Measurements from ENCODE around the gene ECT2L. TPM values are rescaled to one million over a fixed set of nuclear protein-coding genes. Genes with fewer than 3 reads are reported as not detected.

ECT2L gene
- total and polyA plus RNA-seq, 9 donors = 0.05 to 6.8 (median 0.17) TPM

GRCh38 chr6:138863321-138863720 is 67.4 kb downstream of the ECT2L start:
- no peaks in the 10 kb centered on the region for H3K27me3 ChIP-seq
- DNase-seq = no peak
- H3K4me3 ChIP-seq = no peak overlapping the region
- H3K4me1 ChIP-seq (ENCODE audit: insufficient read depth) = no peaks in the 10 kb centered on the region
- no peaks in the 10 kb centered on the region for H3K36me3 ChIP-seq
- no peaks in the 10 kb centered on the region for H3K9me3 ChIP-seq
- WGBS, 3 donors = 78 to 83% (median 82%) methylated on average over 9 of the region's 9 CpGs
- intact Hi-C loops (cut with DNase I) = no loop called here
- TF ChIP-seq CTCF (IDR thresholded peaks at IDR 0.05) = no peak
- no peak for TF ChIP-seq POLR2A (IDR thresholded peaks at IDR 0.05)
- no peak for TF ChIP-seq EP300 (IDR thresholded peaks at IDR 0.05)
- no peak overlapping the region for H3K27ac ChIP-seq

GRCh38 chr6:138864343-138864890 is 68.5 kb downstream of the ECT2L start:
- Histone ChIP-seq H3K9me3 (no peaks in the 10 kb centered on the region), H3K4me3 (no peak overlapping the region), H3K27ac (no peak overlapping the region), H3K36me3 (no peaks in the 10 kb centered on the region), H3K4me1 (ENCODE audit: insufficient read depth) (no peaks in the 10 kb centered on the region), H3K27me3 (no peaks in the 10 kb centered on the region)
- 19 to 36% (median 21%) methylated on average over 6 of the region's 6 CpGs for WGBS, 3 donors
- no peak for DNase-seq
- intact Hi-C loops (cut with DNase I) = no loop called here
- no peak for TF ChIP-seq POLR2A (IDR thresholded peaks at IDR 0.05)
- TF ChIP-seq CTCF (IDR thresholded peaks at IDR 0.05) = no peak
- no peak for TF ChIP-seq EP300 (IDR thresholded peaks at IDR 0.05)

GRCh38 chr6:138865480-138866109 is 69.7 kb downstream of the ECT2L start:
- Histone ChIP-seq H3K27ac (no peak overlapping the region), H3K27me3 (no peaks in the 10 kb centered on the region), H3K9me3 (no peaks in the 10 kb centered on the region), H3K4me3 (no peak overlapping the region), H3K4me1 (ENCODE audit: insufficient read depth) (no peaks in the 10 kb centered on the region), H3K36me3 (no peaks in the 10 kb centered on the region)
- intact Hi-C loops (cut with DNase I) = no loop called here
- DNase-seq = no peak
- 83 to 86% (median 85%) methylated on average over 6 of the region's 6 CpGs for WGBS, 3 donors
- no peak for TF ChIP-seq CTCF (IDR thresholded peaks at IDR 0.05)
- TF ChIP-seq POLR2A (IDR thresholded peaks at IDR 0.05) = no peak
- no peak for TF ChIP-seq EP300 (IDR thresholded peaks at IDR 0.05)

GRCh38 chr6:138868181-138868580 is 72.3 kb downstream of the ECT2L start:
- no peak for TF ChIP-seq CTCF (IDR thresholded peaks at IDR 0.05)
- no peak for TF ChIP-seq EP300 (IDR thresholded peaks at IDR 0.05)
- TF ChIP-seq POLR2A (IDR thresholded peaks at IDR 0.05) = no peak
- Histone ChIP-seq H3K27me3 (no peaks in the 10 kb centered on the region), H3K4me1 (ENCODE audit: insufficient read depth) (no peaks in the 10 kb centered on the region), H3K36me3 (no peaks in the 10 kb centered on the region), H3K9me3 (no peaks in the 10 kb centered on the region), H3K27ac (no peak overlapping the region), H3K4me3 (no peak overlapping the region)
- DNase-seq = no peak
- intact Hi-C loops (cut with DNase I) = no loop called here

Measured in ovary (tissue), 9 donors.